Adrenal gland (tissue), 12 donors: ENCODE results near the gene KDF1. TPM values are rescaled to one million over a fixed set of nuclear protein-coding genes. Genes with fewer than 3 reads are reported as not detected.

Experiments
- DNase-seq, 7 donors: peaks; one replicate each; pipeline ENCODE4 v3.0.0-alpha.2; 2019 to 2020
- H3K27ac ChIP-seq, 5 donors: fragments of 200-600 bp; sonication (generic) in 4 of 5; 1 replicate in 3 of 5; 2 replicates in 2 of 5; pipeline versions ENCODE4 v1.5.1 to v1.8.0; 2016 to 2020; ENCODE audit warnings: mild to moderate bottlenecking in 1 of 5
- H3K27me3 ChIP-seq: fragments of 200-600 bp; 2 replicates; pipeline ENCODE4 v1.8.0; 2021
- H3K36me3 ChIP-seq, 2 donors: fragments of 200-600 bp; replicated peaks in 1 of 2; 1 replicate in 1 of 2; 2 replicates in 1 of 2; pipeline versions ENCODE4 v1.5.1 to v1.8.0; 2018 to 2022
- H3K4me1 ChIP-seq, 2 donors: fragments of 200-600 bp; replicated peaks in 1 of 2; 1 replicate in 1 of 2; 2 replicates in 1 of 2; pipeline versions ENCODE4 v1.5.1 to v1.8.0; 2018 to 2021
- H3K4me3 ChIP-seq, 4 donors: fragments of 200-600 bp; sonication (generic) in 3 of 4; one replicate each; pipeline ENCODE4 v1.5.1; 2016 to 2018
- H3K9me3 ChIP-seq, 3 donors: fragments of 200-600 bp; sonication (generic) in 1 of 3; replicated peaks in 1 of 3; 1 replicate in 2 of 3; 2 replicates in 1 of 3; pipeline versions ENCODE4 v1.5.1 to v1.8.0; 2016 to 2021
- POLR2A ChIP-seq, 2 donors: fragments of 450-650 bp; IDR thresholded peaks; one replicate each; pipeline ENCODE4 v1.6.1; 2017; ENCODE audit warnings: antibody characterized with exemption in 2 of 2, mild to moderate bottlenecking in 2 of 2, moderate library complexity in 1 of 2
- WGBS, 4 donors: extraction: QIAGEN DNeasy Blood & Tissue Kit in 2 of 4; methylation state at CpG; one replicate each; pipeline versions ENCODE4 v1.1.5 to v1.1.7; 2013 to 2017; 5-methylcytosine and 5-hydroxymethylcytosine counted together
- intact Hi-C, 2 donors: fragments of 100-400 bp; cut with DNase I; formaldehyde crosslinking; loops; one replicate each; pipeline versions ENCODE4 v1.14.1 to v1.15.0; 2022 to 2023
- polyA plus RNA-seq, 3 donors: library from polyadenylated mRNA; stranded (reverse); fragments of 200-250 nt in 2 of 3; fragments of 350-450 nt in 1 of 3; fragmentation: Illumina TruSeq in 1 of 3; extraction: RNeasy Lipid Tissue Mini Kit (QIAGEN cat#74804) in 1 of 3; gene quantifications; one replicate each; pipeline ENCODE4 v1.2.3, GENCODE V29; 2013 to 2014
- total RNA-seq, 9 donors: library from RNA; depleted of rRNA in 4 of 9; stranded (reverse); fragments of >200 nt in 4 of 9; fragments of 120-200 nt in 1 of 9; fragmentation: NEBNext Ultra II Directional in 1 of 9; extraction: Animal tissue kit (Norgen Biotek cat#: 25700) in 1 of 9; gene quantifications; one replicate each; pipeline versions ENCODE4 v1.1.0 to v1.2.4, GENCODE V29; 2013 to 2023
- TF ChIP-seq, protein P1 (sequence below), 6 experiments: fragments of 450-650 bp in 4 of 6; fragments of 200-600 bp in 2 of 6; sonication (generic) in 1 of 6; IDR thresholded peaks; 1 replicate in 5 of 6; 2 replicates in 1 of 6; pipeline versions ENCODE4 v1.5.1 to v1.8.0; 2016 to 2021; ENCODE audit warnings: antibody characterized with exemption in 6 of 6, mild to moderate bottlenecking in 2 of 6, moderate library complexity in 1 of 6
- donor health status: healthy with polysubstance abuse.
- donor health status: Bipolar disorder and iron deficiency.
- donor health status: DM: yes; HTN: yes; CAD: no.
- donor health status: DM: no; HTN: no; CAD: no.
- donor health status: DM: no; HTN: no; CAD: no.
- donor health status: DM: yes; HTN: yes; CAD: no.

The KDF1 gene
- total and polyA plus RNA-seq, 12 donors = 0.15 to 4.0 (median 1.2) TPM

DNA sequence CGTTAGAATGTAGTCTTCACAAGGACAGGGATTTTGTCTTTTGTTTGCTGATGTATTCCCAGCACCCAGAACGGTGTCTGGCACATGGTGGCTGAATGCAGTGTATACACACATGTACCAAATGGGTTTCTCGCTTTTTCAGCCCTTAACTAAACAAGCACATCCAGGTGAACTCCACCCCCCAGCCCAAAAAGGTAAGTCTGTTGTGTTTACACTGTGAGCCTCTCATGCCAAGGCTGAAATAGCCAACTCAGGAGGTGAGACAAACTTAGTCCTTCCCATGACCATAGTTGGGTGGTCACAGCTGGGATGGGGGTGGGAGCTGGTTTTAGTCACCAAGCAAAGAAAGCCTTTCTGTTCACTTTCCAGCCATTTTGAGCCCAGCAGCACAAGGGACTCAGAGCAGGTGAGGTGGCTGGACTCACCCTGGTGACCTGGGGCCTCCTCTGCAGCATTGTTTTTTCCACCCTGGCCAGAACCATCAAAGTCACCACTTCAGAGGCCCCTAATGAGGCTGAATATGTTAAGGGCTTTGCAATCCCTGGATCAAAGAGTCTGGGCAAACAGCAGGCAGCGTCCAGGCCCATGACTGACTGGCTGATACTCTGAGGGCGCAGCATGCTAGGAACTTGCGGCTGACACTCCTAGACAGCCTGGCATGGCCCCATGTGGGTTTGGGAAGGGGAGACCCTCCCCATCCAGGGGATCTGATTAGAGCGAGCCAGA lies 43.6 kb upstream of the KDF1 start:
- H3K9me3 ChIP-seq = no peaks in the 10 kb centered on the region
- no peak overlapping the region for H3K4me3 ChIP-seq
- H3K27me3 ChIP-seq = no peaks in the 10 kb centered on the region
- peaks cover 0 to 10% of the 10 kb centered on the region in 2 donors for H3K4me1 ChIP-seq
- WGBS, 4 donors = 82 to 90% (median 86%) methylated on average over 4 to 7 of the region's 7 CpGs
- intact Hi-C loops = no loop called here
- no peaks in the 10 kb centered on the region for H3K36me3 ChIP-seq
- no peak for TF ChIP-seq POLR2A (IDR thresholded peaks at IDR 0.05)
- TF ChIP-seq, protein P1, sequence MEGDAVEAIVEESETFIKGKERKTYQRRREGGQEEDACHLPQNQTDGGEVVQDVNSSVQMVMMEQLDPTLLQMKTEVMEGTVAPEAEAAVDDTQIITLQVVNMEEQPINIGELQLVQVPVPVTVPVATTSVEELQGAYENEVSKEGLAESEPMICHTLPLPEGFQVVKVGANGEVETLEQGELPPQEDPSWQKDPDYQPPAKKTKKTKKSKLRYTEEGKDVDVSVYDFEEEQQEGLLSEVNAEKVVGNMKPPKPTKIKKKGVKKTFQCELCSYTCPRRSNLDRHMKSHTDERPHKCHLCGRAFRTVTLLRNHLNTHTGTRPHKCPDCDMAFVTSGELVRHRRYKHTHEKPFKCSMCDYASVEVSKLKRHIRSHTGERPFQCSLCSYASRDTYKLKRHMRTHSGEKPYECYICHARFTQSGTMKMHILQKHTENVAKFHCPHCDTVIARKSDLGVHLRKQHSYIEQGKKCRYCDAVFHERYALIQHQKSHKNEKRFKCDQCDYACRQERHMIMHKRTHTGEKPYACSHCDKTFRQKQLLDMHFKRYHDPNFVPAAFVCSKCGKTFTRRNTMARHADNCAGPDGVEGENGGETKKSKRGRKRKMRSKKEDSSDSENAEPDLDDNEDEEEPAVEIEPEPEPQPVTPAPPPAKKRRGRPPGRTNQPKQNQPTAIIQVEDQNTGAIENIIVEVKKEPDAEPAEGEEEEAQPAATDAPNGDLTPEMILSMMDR (IDR thresholded peaks at IDR 0.05) = no peak
- H3K27ac ChIP-seq = no peak overlapping the region
- DNase-seq = no peak

DNA sequence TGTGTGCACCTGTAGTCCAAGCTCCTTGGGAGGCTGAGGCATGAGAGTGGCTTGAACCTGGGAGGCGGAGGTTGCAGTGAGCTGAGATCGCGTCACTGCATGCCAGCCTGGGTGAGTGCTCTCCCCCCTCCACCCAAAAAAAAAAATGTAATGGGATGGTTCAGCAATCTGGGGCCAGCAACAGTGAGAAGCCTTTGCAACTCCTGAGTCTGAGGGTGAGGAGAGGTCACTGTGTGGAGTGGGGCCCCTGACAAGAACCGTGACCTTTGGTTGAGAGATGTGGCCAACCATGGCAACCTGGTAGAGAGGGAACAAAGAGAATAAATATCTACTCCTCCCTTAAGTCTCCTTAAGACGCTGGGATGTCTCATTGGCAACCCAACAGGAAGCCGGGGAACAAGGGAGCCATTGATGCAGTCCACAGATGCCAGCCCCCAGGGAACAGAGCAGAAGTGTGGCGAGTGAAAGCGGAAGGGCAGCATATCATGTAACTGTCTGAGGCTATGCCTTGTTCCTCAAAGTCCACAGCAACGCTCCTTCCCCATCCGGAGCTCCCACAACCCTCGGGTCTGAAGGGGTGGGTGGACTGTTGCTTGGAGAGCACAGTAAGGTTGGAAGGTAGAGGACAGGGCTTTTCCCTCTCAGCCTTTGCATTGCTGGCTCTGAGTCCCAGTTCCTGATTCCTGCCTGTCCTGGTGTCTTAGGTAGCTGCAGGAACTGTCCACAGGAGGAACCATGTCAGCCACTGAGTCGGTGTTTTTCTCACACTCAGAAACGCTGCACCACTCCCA lies 41.5 kb upstream of the KDF1 start:
- DNase-seq = peak in 5 of 7 donors; percentile 44 to 73 (median 49)
- intact Hi-C loops = no loop called here
- no peaks in the 10 kb centered on the region for H3K27me3 ChIP-seq
- TF ChIP-seq, protein P1 (IDR thresholded peaks at IDR 0.05) = no peak
- TF ChIP-seq POLR2A (IDR thresholded peaks at IDR 0.05) = no peak
- H3K27ac ChIP-seq = peak overlapping the region in 2 of 5 donors; percentile 26 to 87
- 56 to 63% (median 60%) methylated on average over 11 to 13 of the region's 13 CpGs for WGBS, 4 donors
- H3K4me1 ChIP-seq = peaks cover 0 to 18% of the 10 kb centered on the region in 2 donors
- no peak overlapping the region for H3K4me3 ChIP-seq
- H3K9me3 ChIP-seq = no peaks in the 10 kb centered on the region
- no peaks in the 10 kb centered on the region for H3K36me3 ChIP-seq

DNA sequence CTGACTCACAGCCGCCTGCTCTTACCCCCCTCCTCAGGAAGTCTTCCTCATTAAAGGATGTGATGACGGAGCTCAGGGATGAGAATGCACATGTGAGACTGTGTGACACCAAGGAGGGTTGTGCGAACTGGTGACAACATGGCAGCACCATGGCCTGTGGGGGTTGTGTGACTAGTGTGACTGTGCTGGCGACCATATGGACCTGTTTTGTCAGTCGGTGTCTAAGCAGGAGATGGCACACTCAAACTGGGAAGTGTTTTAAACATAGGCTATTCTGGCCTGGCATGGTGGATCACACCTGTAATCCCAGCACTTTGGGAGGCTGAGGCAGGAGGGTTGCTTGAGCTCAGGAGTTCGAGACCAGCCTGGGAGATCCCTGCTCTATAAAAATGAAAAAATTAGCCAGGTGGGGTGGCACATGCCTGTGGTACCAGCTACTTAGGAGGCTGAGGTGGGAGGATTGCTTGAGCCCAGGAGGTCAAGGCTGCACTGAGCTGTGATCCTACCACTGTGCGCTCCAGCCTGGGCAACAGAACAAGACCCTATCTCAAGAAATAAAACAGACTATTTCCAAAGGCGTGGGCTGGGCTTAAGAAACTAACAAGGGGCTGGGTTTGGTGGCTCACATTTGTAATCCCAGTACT lies 40.7 kb upstream of the KDF1 start:
- Histone ChIP-seq H3K9me3 (no peaks in the 10 kb centered on the region), H3K27ac (peak overlapping the region in 2 of 5 donors; percentile 26 to 87), H3K27me3 (no peaks in the 10 kb centered on the region), H3K4me3 (no peak overlapping the region), H3K36me3 (no peaks in the 10 kb centered on the region), H3K4me1 (peaks cover 0 to 18% of the 10 kb centered on the region in 2 donors)
- DNase-seq = no peak
- no peak for TF ChIP-seq POLR2A (IDR thresholded peaks at IDR 0.05)
- TF ChIP-seq, protein P1 (IDR thresholded peaks at IDR 0.05) = no peak
- whole genome bisulfite sequencing, 4 donors = 69 to 91% (median 86%) methylated on average over 8 of the region's 8 CpGs
- intact Hi-C loops = no loop called here
